NCI-H510A (cell line): Measurements from ENCODE around the gene POLG.

ENCODE experiments used
- DNase-seq: peaks from one replicate; lab custom pipeline; 2025; lab: John Stamatoyannopoulos, UW

POLG gene

GRCh38 chr15:89326316-89326715 is 8.3 kb downstream of the POLG start:
- DNase-seq = no peak

- no peak for DNase-seq
Measured at GRCh38 chr15:89325039-89325803, 9.4 kb downstream of the POLG start.

- DNase-seq = no peak
Measured at GRCh38 chr15:89323825-89324224, 10.8 kb downstream of the POLG start.

- DNase-seq = no peak
Measured at GRCh38 chr15:89322822-89323221, 11.8 kb downstream of the POLG start.

- no peak for DNase-seq
Measured at GRCh38 chr15:89321521-89322410, 12.9 kb downstream of the POLG start.

GRCh38 chr15:89320200-89320599 is 14.4 kb downstream of the POLG start:
- no peak for DNase-seq

- DNase-seq = no peak
Measured at GRCh38 chr15:89319678-89320077, 14.9 kb downstream of the POLG start.

- no peak for DNase-seq
Measured at GRCh38 chr15:89317186-89317720, 17.4 kb downstream of the POLG start.

- no peak for DNase-seq
Measured at GRCh38 chr15:89316504-89316903, 18.1 kb downstream of the POLG start.

- DNase-seq = no peak
Measured at GRCh38 chr15:89315375-89315929, 19.2 kb downstream of the POLG start.

- DNase-seq = no peak
Measured at GRCh38 chr15:89309993-89310392, 24.6 kb downstream of the POLG start.

GRCh38 chr15:89308236-89308635 is 26.4 kb downstream of the POLG start:
- DNase-seq = no peak

GRCh38 chr15:89307791-89308190 is 26.8 kb downstream of the POLG start:
- DNase-seq = no peak

- no peak for DNase-seq
Measured at GRCh38 chr15:89307046-89307587, 27.5 kb downstream of the POLG start.

- no peak for DNase-seq
Measured at GRCh38 chr15:89305395-89305794, 29.2 kb downstream of the POLG start.

- DNase-seq = no peak
Measured at GRCh38 chr15:89303986-89304385, 30.6 kb downstream of the POLG start.

- no peak for DNase-seq
Measured at GRCh38 chr15:89301304-89302089, 33.1 kb downstream of the POLG start.

- no peak for DNase-seq
Measured at GRCh38 chr15:89299896-89300295, 34.7 kb downstream of the POLG start.

- no peak for DNase-seq
Measured at GRCh38 chr15:89293012-89293411, 41.6 kb downstream of the POLG start.

- no peak for DNase-seq
Measured at GRCh38 chr15:89291934-89292438, 42.6 kb downstream of the POLG start.

- no peak for DNase-seq
Measured at GRCh38 chr15:89283201-89283600, 51.4 kb downstream of the POLG start.
